Esophagus (tissue), 2 donors: ENCODE results near the gene DEPDC5. TPM values are rescaled to one million over a fixed set of nuclear protein-coding genes. Genes with fewer than 3 reads are reported as not detected.

Experiments
- H3K27ac ChIP-seq, 2 donors: one replicate each; pipeline ENCODE4 v1.5.1; 2013; ENCODE audit warnings: low read depth in 2 of 2, mild to moderate bottlenecking in 2 of 2, inconsistent platforms in 1 of 2, low read length in 1 of 2, moderate library complexity in 1 of 2
- H3K27me3 ChIP-seq, 2 donors: one replicate each; pipeline ENCODE4 v1.6.1; 2013; ENCODE audit warnings: low read length in 2 of 2, control low read depth in 1 of 2, mild to moderate bottlenecking in 1 of 2; ENCODE audit not compliant: insufficient read depth in 2 of 2, control insufficient read depth in 1 of 2
- H3K36me3 ChIP-seq, 2 donors: one replicate each; pipeline ENCODE4 v1.6.1; 2013; ENCODE audit warnings: low read length in 1 of 2; ENCODE audit not compliant: control insufficient read depth in 2 of 2, insufficient read depth in 2 of 2
- H3K4me1 ChIP-seq, 2 donors: one replicate each; pipeline ENCODE4 v1.6.1; 2013; ENCODE audit warnings: low read length in 1 of 2; ENCODE audit not compliant: control insufficient read depth in 2 of 2, insufficient read depth in 2 of 2
- H3K4me3 ChIP-seq, 2 donors: one replicate each; pipeline ENCODE4 v1.5.1; 2013; ENCODE audit warnings: low read length in 2 of 2, mild to moderate bottlenecking in 2 of 2, low read depth in 1 of 2, moderate library complexity in 1 of 2
- H3K9me3 ChIP-seq, 2 donors: one replicate each; pipeline ENCODE4 v1.6.1; 2013; ENCODE audit warnings: mild to moderate bottlenecking in 2 of 2, low read depth in 1 of 2, low read length in 1 of 2, moderate library complexity in 1 of 2; ENCODE audit not compliant: control insufficient read depth in 2 of 2, insufficient read depth in 1 of 2
- WGBS, 2 donors: extraction: QIAGEN DNeasy Blood & Tissue Kit; methylation state at CpG; one replicate each; pipeline ENCODE4 v1.1.7; 2013; 5-methylcytosine and 5-hydroxymethylcytosine counted together
- polyA plus RNA-seq, 2 donors: library from polyadenylated mRNA; stranded (reverse); fragments of 200-250 nt; gene quantifications; one replicate each; pipeline ENCODE4 v1.2.3, GENCODE V29; 2013
- donor health status: healthy with polysubstance abuse.
- donor health status: Bipolar disorder and iron deficiency.

Gene DEPDC5
- polyA plus RNA-seq, 2 donors: 6.5 to 10.8 TPM

- Histone ChIP-seq H3K27ac (peak overlapping the region; percentile 92 to 97), H3K27me3 (no peaks in the 10 kb centered on the region), H3K4me1 (no peaks in the 10 kb centered on the region), H3K9me3 (no peaks in the 10 kb centered on the region), H3K4me3 (peak overlapping the region; percentile 87 to 88), H3K36me3 (no peaks in the 10 kb centered on the region)
- 0% methylated on average over 39 to 76 of the region's 76 CpGs for WGBS, 2 donors
Observed at GRCh38 chr22:31944700-31945442, 191.1 kb downstream of the DEPDC5 start.

- peak overlapping the region; percentile 92 to 97 for H3K27ac ChIP-seq
- H3K4me3 ChIP-seq: peak overlapping the region; percentile 87 to 88
- no peaks in the 10 kb centered on the region for H3K27me3 ChIP-seq
- H3K36me3 ChIP-seq: no peaks in the 10 kb centered on the region
- no peaks in the 10 kb centered on the region for H3K9me3 ChIP-seq
- no peaks in the 10 kb centered on the region for H3K4me1 ChIP-seq
- WGBS, 2 donors: 2% methylated on average over 15 of the region's 15 CpGs
Observed at GRCh38 chr22:31945443-31945855, 191.6 kb downstream of the DEPDC5 start.

- H3K36me3 ChIP-seq: no peaks in the 10 kb centered on the region
- H3K27me3 ChIP-seq: no peaks in the 10 kb centered on the region
- H3K27ac ChIP-seq: peak overlapping the region; percentile 63 to 97
- 40 to 44% methylated on average over 8 of the region's 8 CpGs for WGBS, 2 donors
- H3K9me3 ChIP-seq: no peaks in the 10 kb centered on the region
- no peaks in the 10 kb centered on the region for H3K4me1 ChIP-seq
- H3K4me3 ChIP-seq: peak overlapping the region in 1 of 2 donors; percentile 88
Observed at GRCh38 chr22:31945971-31946680, 192.3 kb downstream of the DEPDC5 start.

GRCh38 chr22:31947296-31947695 lies 193.5 kb downstream of the DEPDC5 start:
- Histone ChIP-seq H3K4me3 (no peak overlapping the region), H3K9me3 (no peaks in the 10 kb centered on the region), H3K36me3 (no peaks in the 10 kb centered on the region), H3K4me1 (peaks cover 4% of the 10 kb centered on the region in 2 donors), H3K27ac (no peak overlapping the region), H3K27me3 (no peaks in the 10 kb centered on the region)
- WGBS, 2 donors: 8 to 12% methylated on average over 2 of the region's 2 CpGs

- no peaks in the 10 kb centered on the region for H3K27me3 ChIP-seq
- H3K4me1 ChIP-seq: peaks cover 4% of the 10 kb centered on the region in 2 donors
- H3K4me3 ChIP-seq: no peak overlapping the region
- WGBS, 2 donors: 63 to 69% methylated on average over 8 of the region's 8 CpGs
- H3K27ac ChIP-seq: no peak overlapping the region
- H3K9me3 ChIP-seq: no peaks in the 10 kb centered on the region
- no peaks in the 10 kb centered on the region for H3K36me3 ChIP-seq
Observed at GRCh38 chr22:31948002-31948401, 194.2 kb downstream of the DEPDC5 start.

- H3K4me1 ChIP-seq: peaks cover 4% of the 10 kb centered on the region in 2 donors
- WGBS, 2 donors: 28 to 46% methylated on average over 4 of the region's 4 CpGs
- H3K36me3 ChIP-seq: no peaks in the 10 kb centered on the region
Observed at GRCh38 chr22:31950226-31950625, 196.4 kb downstream of the DEPDC5 start.

GRCh38 chr22:31951194-31952093 lies 197.6 kb downstream of the DEPDC5 start:
- H3K27ac ChIP-seq: peak overlapping the region; percentile 53 to 78
- peaks cover under 1 to 5% of the 10 kb centered on the region in 2 donors for H3K36me3 ChIP-seq
- peaks cover 4% of the 10 kb centered on the region in 2 donors for H3K4me1 ChIP-seq
- H3K4me3 ChIP-seq: no peak overlapping the region
- WGBS, 2 donors: 62 to 63% methylated on average over 8 of the region's 8 CpGs
- H3K27me3 ChIP-seq: no peaks in the 10 kb centered on the region
- no peaks in the 10 kb centered on the region for H3K9me3 ChIP-seq

More at GRCh38 chr22:31950226-31950625, 196.4 kb downstream of the DEPDC5 start:
- H3K9me3 ChIP-seq: no peaks in the 10 kb centered on the region
- H3K27ac ChIP-seq: no peak overlapping the region
- no peaks in the 10 kb centered on the region for H3K27me3 ChIP-seq
- H3K4me3 ChIP-seq: no peak overlapping the region

- H3K9me3 ChIP-seq: no peaks in the 10 kb centered on the region
- WGBS, 2 donors: 66 to 68% methylated on average over 2 of the region's 2 CpGs
- H3K36me3 ChIP-seq: peaks cover 5 to 6% of the 10 kb centered on the region in 2 donors
- peak overlapping the region in 1 of 2 donors; percentile 78 for H3K27ac ChIP-seq
- H3K4me1 ChIP-seq: peaks cover 4% of the 10 kb centered on the region in 2 donors
- H3K4me3 ChIP-seq: no peak overlapping the region
- H3K27me3 ChIP-seq: no peaks in the 10 kb centered on the region
Observed at GRCh38 chr22:31952094-31952401, 198.2 kb downstream of the DEPDC5 start.

- H3K4me1 ChIP-seq: peaks cover 4% of the 10 kb centered on the region in 2 donors
- 21 to 23% methylated on average over 2 of the region's 2 CpGs for WGBS, 2 donors
- peaks cover 5 to 6% of the 10 kb centered on the region in 2 donors for H3K36me3 ChIP-seq
- H3K9me3 ChIP-seq: no peaks in the 10 kb centered on the region
- no peaks in the 10 kb centered on the region for H3K27me3 ChIP-seq
- H3K27ac ChIP-seq: no peak overlapping the region
- no peak overlapping the region for H3K4me3 ChIP-seq
Observed at GRCh38 chr22:31952472-31952871, 198.7 kb downstream of the DEPDC5 start.
